Chondrocyte (in vitro differentiated cells): ENCODE data around the gene MRAP2. TPM values are rescaled to one million over a fixed set of nuclear protein-coding genes. Genes with fewer than 3 reads are reported as not detected.

Experiments
- DNase-seq: peaks from one replicate; pipeline ENCODE4 v3.0.0; 2021; ENCODE audit warnings: mixed read lengths, low spot score
- H3K27ac Mint-ChIP-seq: one replicate; pipeline ENCODE4 v1.8.0; 2021; ENCODE audit warnings: mild to moderate bottlenecking, moderate library complexity, mixed read lengths; ENCODE audit not compliant: unreplicated experiment
- H3K27me3 Mint-ChIP-seq: 2 replicates; pipeline ENCODE4 v1.8.0; 2021; ENCODE audit warnings: low read depth, mixed read lengths
- H3K36me3 Mint-ChIP-seq: 2 replicates; pipeline ENCODE4 v1.8.0; 2021; ENCODE audit warnings: low read depth, mixed read lengths
- H3K4me1 Mint-ChIP-seq: 2 replicates; pipeline ENCODE4 v1.8.0; 2021; ENCODE audit warnings: low read depth, mild to moderate bottlenecking, mixed read lengths
- H3K4me3 Mint-ChIP-seq: one replicate; pipeline ENCODE4 v1.8.0; 2021; ENCODE audit warnings: mild to moderate bottlenecking, moderate library complexity, mixed read lengths; ENCODE audit not compliant: unreplicated experiment
- H3K9me3 Mint-ChIP-seq: 2 replicates; pipeline ENCODE4 v1.8.0; 2021; ENCODE audit warnings: low read depth, mixed read lengths
- CTCF ChIP-seq: fragments of 200-600 bp; sonication (generic); IDR thresholded peaks from 2 replicates; pipeline ENCODE4 v1.5.0; 2021; ENCODE audit warnings: antibody characterized with exemption, mild to moderate bottlenecking, moderate library complexity
- total RNA-seq: library from RNA; stranded (reverse); gene quantifications from 3 replicates; pipeline ENCODE4 v1.2.1, GENCODE V29; 2021

Gene MRAP2
- total RNA-seq, 1 donor from 2014 or later, result 19.5 TPM

DNA sequence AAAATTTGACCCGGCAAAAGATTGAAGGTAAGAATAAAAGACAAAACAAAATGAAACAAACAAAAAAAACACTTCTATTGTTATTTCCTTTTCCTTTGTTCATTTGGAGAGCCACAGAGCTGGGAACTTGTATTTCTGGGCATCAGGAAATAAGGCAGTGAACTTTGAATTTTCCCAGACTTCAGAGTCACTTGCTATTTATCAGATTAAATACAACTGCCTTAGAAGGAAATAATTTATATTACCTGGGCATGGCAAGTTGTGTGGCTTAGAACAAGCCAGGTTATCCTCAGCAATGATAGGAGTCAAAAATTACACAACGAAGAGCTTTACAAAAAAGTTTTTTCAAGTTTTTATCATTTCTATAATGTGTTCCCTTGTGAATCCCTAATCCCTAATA, 20.2 kb upstream of the MRAP2 start:
- H3K36me3 Mint-ChIP-seq, result no peaks in the 10 kb centered on the region
- H3K27ac Mint-ChIP-seq, result no peak overlapping the region
- no peak for DNase-seq
- H3K9me3 Mint-ChIP-seq, result no peaks in the 10 kb centered on the region
- H3K4me1 Mint-ChIP-seq, result peaks cover 2% of the 10 kb centered on the region
- H3K4me3 Mint-ChIP-seq, result no peak overlapping the region
- TF ChIP-seq CTCF, result no peak
- H3K27me3 Mint-ChIP-seq, result peaks cover 8% of the 10 kb centered on the region

- Mint-ChIP-seq H3K4me1 (peaks cover 2% of the 10 kb centered on the region), H3K9me3 (no peaks in the 10 kb centered on the region), H3K27me3 (peaks cover 12% of the 10 kb centered on the region), H3K36me3 (no peaks in the 10 kb centered on the region), H3K4me3 (no peak overlapping the region), H3K27ac (no peak overlapping the region)
- no peak for DNase-seq
- no peak for TF ChIP-seq CTCF
Measured at GRCh38 chr6:84013931-84014330, 19.6 kb upstream of the MRAP2 start.

- no peak for TF ChIP-seq CTCF
- Mint-ChIP-seq H3K4me1 (peaks cover 2% of the 10 kb centered on the region), H3K9me3 (no peaks in the 10 kb centered on the region), H3K27ac (no peak overlapping the region), H3K4me3 (no peak overlapping the region), H3K27me3 (peaks cover 11% of the 10 kb centered on the region), H3K36me3 (no peaks in the 10 kb centered on the region)
- no peak for DNase-seq
Measured at GRCh38 chr6:84016029-84016428, 17.5 kb upstream of the MRAP2 start.

DNA sequence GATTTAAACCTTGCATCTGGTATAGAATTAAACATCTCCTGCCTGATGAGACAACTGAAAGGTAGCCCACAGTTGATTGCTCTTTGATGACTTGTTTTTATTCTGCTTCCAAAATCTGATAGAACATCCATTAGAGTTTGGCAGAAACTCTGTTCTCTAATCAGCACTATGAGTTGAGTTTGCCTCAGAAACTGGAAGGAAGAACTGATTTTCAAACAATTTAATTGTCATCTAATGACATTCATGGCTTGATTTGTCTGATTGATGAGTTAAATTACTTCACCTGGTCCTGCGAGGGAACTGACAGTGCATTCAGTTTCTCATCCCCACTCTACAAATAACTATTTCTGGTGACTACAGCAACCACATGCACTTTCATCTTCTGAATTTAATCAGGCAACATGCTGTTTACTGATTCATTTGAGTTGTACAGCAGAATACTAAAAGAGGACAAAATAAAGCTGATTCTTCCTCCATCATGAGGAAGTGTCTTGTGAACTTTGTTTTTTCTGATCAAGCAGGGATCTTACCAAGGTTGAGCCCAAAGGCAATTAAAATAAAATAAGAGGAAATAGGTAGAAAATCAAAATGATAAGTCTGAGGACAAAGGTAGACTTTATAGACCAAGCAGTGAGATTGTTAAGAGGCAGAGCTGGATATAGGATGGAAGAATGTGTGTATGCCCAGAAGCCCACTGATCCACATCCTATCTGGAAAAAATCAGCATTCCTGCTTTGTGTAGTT, 15.7 kb upstream of the MRAP2 start:
- H3K36me3 Mint-ChIP-seq, result no peaks in the 10 kb centered on the region
- DNase-seq, result no peak
- no peak overlapping the region for H3K4me3 Mint-ChIP-seq
- peaks cover 11% of the 10 kb centered on the region for H3K27me3 Mint-ChIP-seq
- peaks cover 2% of the 10 kb centered on the region for H3K4me1 Mint-ChIP-seq
- H3K27ac Mint-ChIP-seq, result no peak overlapping the region
- TF ChIP-seq CTCF, result no peak
- no peaks in the 10 kb centered on the region for H3K9me3 Mint-ChIP-seq

DNA sequence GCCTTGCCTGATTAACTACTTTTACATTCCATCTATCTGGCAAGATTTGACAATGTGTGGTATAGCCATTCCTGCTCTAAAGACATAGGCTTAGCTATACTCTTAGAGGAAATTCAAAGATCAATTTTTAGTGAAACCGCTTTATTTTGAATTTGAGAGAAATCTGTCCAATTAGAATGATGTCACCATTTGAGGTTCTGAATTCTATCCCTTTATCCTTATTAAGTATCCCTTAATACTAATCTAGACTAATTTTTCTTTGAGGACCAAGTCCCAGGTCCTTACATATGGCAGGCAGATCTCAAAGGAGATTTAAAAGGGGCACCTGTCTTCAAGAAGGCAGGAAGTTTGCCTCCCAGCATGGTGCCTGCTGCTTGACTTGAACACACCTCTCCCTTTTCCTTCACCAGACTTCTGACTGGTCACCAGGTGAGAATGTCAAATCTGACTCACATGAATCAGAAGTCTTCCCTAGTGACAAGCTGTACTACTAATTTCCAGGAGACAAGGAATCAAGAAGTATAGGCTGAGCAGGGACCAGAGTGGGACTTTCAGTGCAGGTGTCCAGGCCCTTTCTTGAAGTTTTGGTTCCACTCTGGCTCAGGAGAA, 15.0 kb upstream of the MRAP2 start:
- no peak for DNase-seq
- H3K27ac Mint-ChIP-seq, result no peak overlapping the region
- no peak for TF ChIP-seq CTCF
- H3K4me1 Mint-ChIP-seq, result peaks cover 2% of the 10 kb centered on the region
- no peaks in the 10 kb centered on the region for H3K9me3 Mint-ChIP-seq
- H3K36me3 Mint-ChIP-seq, result no peaks in the 10 kb centered on the region
- H3K4me3 Mint-ChIP-seq, result no peak overlapping the region
- peaks cover 11% of the 10 kb centered on the region for H3K27me3 Mint-ChIP-seq
